SK-N-SH (cell line): ENCODE results near the gene PGP. TPM values are rescaled to one million over a fixed set of nuclear protein-coding genes. Genes with fewer than 3 reads are reported as not detected.

Experiments used
- CTCF ChIA-PET: fragments of 300-600, 350-600 bp; formaldehyde crosslinking; extraction: SDS; loops from one replicate; lab custom pipeline; 2021; lab: Yijun Ruan, JAX
- POLR2A ChIA-PET: fragments of 350-600 bp; sonication (Branson Sonifier 250); formaldehyde crosslinking; extraction: SDS; loops from one replicate; lab custom pipeline; 2020; ENCODE audit warnings: antibody characterized with exemption, inconsistent platforms; lab: Yijun Ruan, JAX
- DNase-seq: peaks from one replicate; pipeline ENCODE4 v3.0.0; 2012
- H2AFZ ChIP-seq: fragments of 200-600 bp; sonication (generic); 2 replicates; pipeline ENCODE4 v1.8.1; 2016; ENCODE audit warnings: antibody characterized with exemption, mild to moderate bottlenecking, low read depth
- H3F3A ChIP-seq: fragments of 200-600 bp; sonication (generic); replicated peaks from 2 replicates; pipeline ENCODE3; 2016; ENCODE audit warnings: antibody characterized with exemption, mild to moderate bottlenecking; ENCODE audit not compliant: insufficient read depth
- H3K27ac ChIP-seq, 2 experiments: fragments of 200-500 bp in 1 of 2; fragments of 200-600 bp in 1 of 2; sonication (Bioruptor generic) in 1 of 2; sonication (generic), shearing (Covaris generic) in 1 of 2; 2 replicates each; pipeline versions ENCODE4 v1.5.1 to v1.6.1; 2014 to 2016; ENCODE audit warnings: low read depth in 2 of 2, inconsistent platforms in 1 of 2, low read length in 1 of 2, mild to moderate bottlenecking in 1 of 2, mixed read lengths in 1 of 2
- H3K27me3 ChIP-seq: fragments of 200-600 bp; sonication (generic), shearing (Covaris generic); 2 replicates; pipeline ENCODE4 v1.6.1; 2016; ENCODE audit warnings: mixed run types; ENCODE audit not compliant: insufficient read depth
- H3K36me3 ChIP-seq, 2 experiments: fragments of 200-500 bp in 1 of 2; fragments of 200-600 bp in 1 of 2; sonication (Bioruptor generic) in 1 of 2; sonication (generic) in 1 of 2; replicated peaks in 1 of 2; 2 replicates each; pipeline versions ENCODE3 to v1.5.1; 2014 to 2016; ENCODE audit warnings: low read length in 1 of 2, mild to moderate bottlenecking in 1 of 2; ENCODE audit not compliant: insufficient read depth in 2 of 2, control insufficient read depth in 1 of 2
- H3K4me1 ChIP-seq, 2 experiments: fragments of 200-500 bp in 1 of 2; fragments of 200-600 bp in 1 of 2; sonication (Bioruptor generic) in 1 of 2; sonication (generic), shearing (Covaris generic) in 1 of 2; 2 replicates each; pipeline versions ENCODE4 v1.5.1 to v1.6.1; 2014 to 2016; ENCODE audit warnings: low read depth in 1 of 2, low read length in 1 of 2, mixed run types in 1 of 2; ENCODE audit not compliant: insufficient read depth in 2 of 2, control insufficient read depth in 1 of 2
- H3K4me2 ChIP-seq: fragments of 200-600 bp; sonication (generic), shearing (Covaris generic); 2 replicates; pipeline ENCODE4 v1.6.1; 2017; ENCODE audit warnings: mixed run types
- H3K4me3 ChIP-seq, 2 experiments: fragments of 200-500 bp in 1 of 2; fragments of 200-600 bp in 1 of 2; sonication (Bioruptor generic) in 1 of 2; sonication (generic), shearing (Covaris generic) in 1 of 2; 2 replicates each; pipeline versions ENCODE4 v1.5.1 to v1.8.1; 2014 to 2016; ENCODE audit warnings: low read depth in 2 of 2, inconsistent platforms in 1 of 2, low read length in 1 of 2, mild to moderate bottlenecking in 1 of 2, mixed read lengths in 1 of 2, moderate library complexity in 1 of 2
- H3K79me2 ChIP-seq: fragments of 200-600 bp; sonication (generic); 2 replicates; pipeline ENCODE4 v1.8.1; 2017; ENCODE audit warnings: mild to moderate bottlenecking; ENCODE audit not compliant: insufficient read depth
- H3K9ac ChIP-seq: fragments of 200-600 bp; sonication (generic); 2 replicates; pipeline ENCODE4 v1.6.1; 2017; ENCODE audit warnings: mixed run types
- H3K9me2 ChIP-seq: fragments of 200-600 bp; sonication (generic); 2 replicates; pipeline ENCODE4 v1.6.1; 2017; ENCODE audit warnings: mixed run types
- H3K9me3 ChIP-seq: fragments of 200-600 bp; sonication (generic); 2 replicates; pipeline ENCODE4 v1.6.1; 2017; ENCODE audit warnings: mixed run types, mild to moderate bottlenecking, moderate library complexity
- H4K20me1 ChIP-seq: fragments of 200-600 bp; sonication (generic); 2 replicates; pipeline ENCODE4 v1.6.1; 2017; ENCODE audit warnings: mild to moderate bottlenecking, mixed run types; ENCODE audit not compliant: insufficient read depth
- ELF1 ChIP-seq: IDR thresholded peaks from 2 replicates; pipeline ENCODE4 v1.4.0; 2012
- EZH2phosphoT487 ChIP-seq: fragments of 200-600 bp; sonication (generic); IDR thresholded peaks from 2 replicates; pipeline ENCODE4 v1.6.1; 2017; ENCODE audit warnings: low read depth, mixed run types, mild to moderate bottlenecking, antibody characterized with exemption, moderate library complexity, borderline replicate concordance
- FOSL2 ChIP-seq: IDR thresholded peaks from 2 replicates; pipeline ENCODE4 v1.4.0; 2012; ENCODE audit warnings: low read depth, mild to moderate bottlenecking, moderate library complexity, borderline replicate concordance
- FOXJ3 ChIP-seq: sonication (generic); formaldehyde crosslinking; IDR thresholded peaks from 2 replicates; pipeline ENCODE4 v1.5.1; 2020; ENCODE audit warnings: mild to moderate bottlenecking, missing genetic modification reagents
- MEF2A ChIP-seq: IDR thresholded peaks from 2 replicates; pipeline ENCODE4 v1.4.0; 2012; ENCODE audit warnings: low read depth, borderline replicate concordance
- MXI1 ChIP-seq: IDR thresholded peaks from 2 replicates; pipeline ENCODE4 v1.6.1; 2012; ENCODE audit warnings: mild to moderate bottlenecking, low read depth, low read length, improper control_type of control experiment
- NFIC ChIP-seq: IDR thresholded peaks from 2 replicates; pipeline ENCODE4 v1.4.0; 2012; ENCODE audit warnings: borderline replicate concordance
- NRF1 ChIP-seq: IDR thresholded peaks from 2 replicates; pipeline ENCODE4 v1.6.1; 2012; ENCODE audit warnings: low read depth, mild to moderate bottlenecking, low read length
- PBX3 ChIP-seq: IDR thresholded peaks from 2 replicates; pipeline ENCODE4; 2012
- POLR2AphosphoS5 ChIP-seq: IDR thresholded peaks from 2 replicates; pipeline ENCODE4 v1.6.1; 2012; ENCODE audit warnings: low read depth, low read length
- REST ChIP-seq: IDR thresholded peaks from 2 replicates; pipeline ENCODE4 v1.6.1; 2012; ENCODE audit warnings: mild to moderate bottlenecking, low read depth, low read length, moderate library complexity
- RXRA ChIP-seq: IDR thresholded peaks from 2 replicates; pipeline ENCODE4 v1.4.0; 2012; ENCODE audit warnings: low read depth, mild to moderate bottlenecking, borderline replicate concordance
- SIN3A ChIP-seq: IDR thresholded peaks from 2 replicates; pipeline ENCODE4 v1.6.1; 2012; ENCODE audit warnings: low read depth, mild to moderate bottlenecking, low read length, moderate library complexity, borderline replicate concordance
- SMC3 ChIP-seq: IDR thresholded peaks from 2 replicates; pipeline ENCODE4 v1.6.1; 2012; ENCODE audit warnings: low read depth, low read length, improper control_type of control experiment
- TEAD4 ChIP-seq: IDR thresholded peaks from 2 replicates; pipeline ENCODE4 v1.4.0; 2012; ENCODE audit warnings: mild to moderate bottlenecking, borderline replicate concordance; ENCODE audit not compliant: insufficient read depth
- YY1 ChIP-seq: IDR thresholded peaks from 2 replicates; pipeline ENCODE4 v1.4.0; 2012; ENCODE audit warnings: low read depth, mild to moderate bottlenecking
- ZBTB33 ChIP-seq: IDR thresholded peaks from 2 replicates; pipeline ENCODE4 v1.4.0; 2012; ENCODE audit warnings: low read depth, borderline replicate concordance
- WGBS: methylation state at CpG from one replicate; pipeline ENCODE4 v1.1.6; 2017; ENCODE audit warnings: low lambda C conversion rate; 5-methylcytosine and 5-hydroxymethylcytosine counted together
- polyA plus RNA-seq, 3 experiments: library from polyadenylated mRNA; depleted of rRNA; stranded (reverse); fragments of >200 nt; gene quantifications; 2 replicates each; pipeline ENCODE4 v1.2.3, GENCODE V29; 2012
- TF ChIP-seq, protein P1 (sequence below): fragments of 150-350 bp; IDR thresholded peaks from 2 replicates; pipeline ENCODE4 v1.6.1; 2017; ENCODE audit warnings: antibody characterized with exemption, low read length, low read depth, borderline replicate concordance

Gene PGP
- polyA plus RNA-seq, 1 of the 3 experiments (the other 2 are of a cell fraction): 10.3 TPM

DNA sequence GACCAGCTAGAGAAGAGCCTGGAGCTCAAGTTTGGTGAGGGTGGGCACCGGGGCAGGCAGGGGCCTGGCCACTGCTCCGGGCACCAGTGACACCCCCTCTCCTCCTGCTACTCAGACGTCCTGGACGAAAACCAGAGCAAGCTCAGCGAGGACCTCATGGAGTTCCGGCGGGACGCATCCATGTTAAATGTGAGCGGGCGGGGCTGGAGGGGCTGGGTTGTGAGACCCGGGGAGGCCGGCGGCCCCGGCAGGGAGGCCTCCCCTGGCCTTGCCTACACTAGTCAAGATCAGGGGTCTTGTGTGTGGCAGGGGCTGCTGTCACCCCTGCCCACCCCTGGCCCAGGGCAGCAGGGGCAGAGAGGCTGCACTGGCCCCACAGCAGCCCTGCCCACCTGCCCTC is 41.3 kb downstream of the PGP start:
- Histone ChIP-seq H3K9ac (no peak overlapping the region), H3K9me2 (no peaks in the 10 kb centered on the region), H3K27ac (no peak overlapping the region), H2AFZ (no peak overlapping the region), H4K20me1 (no peaks in the 10 kb centered on the region), H3F3A (no peaks in the 10 kb centered on the region), H3K4me1 (no peaks in the 10 kb centered on the region), H3K4me3 (no peak overlapping the region), H3K79me2 (no peaks in the 10 kb centered on the region), H3K27me3 (no peaks in the 10 kb centered on the region), H3K4me2 (no peak overlapping the region), H3K9me3 (no peaks in the 10 kb centered on the region), H3K36me3 (peaks cover 0 to 76% of the 10 kb centered on the region in 2 experiments)
- CTCF ChIA-PET: interaction anchor here (1.5 kb wide), 1 partner anchor 21 kb away, joined by 3 read pairs; no protein-coding TSS in a partner anchor
- 70% methylated on average over 2 of the region's 14 CpGs for WGBS
- DNase-seq: no peak
- POLR2A ChIA-PET: no interaction called here
- TF ChIP-seq MXI1 (no peak), PBX3 (no peak), POLR2AphosphoS5 (no peak), ELF1 (no peak), RXRA (no peak), SIN3A (no peak)
- TF ChIP-seq, protein P1, sequence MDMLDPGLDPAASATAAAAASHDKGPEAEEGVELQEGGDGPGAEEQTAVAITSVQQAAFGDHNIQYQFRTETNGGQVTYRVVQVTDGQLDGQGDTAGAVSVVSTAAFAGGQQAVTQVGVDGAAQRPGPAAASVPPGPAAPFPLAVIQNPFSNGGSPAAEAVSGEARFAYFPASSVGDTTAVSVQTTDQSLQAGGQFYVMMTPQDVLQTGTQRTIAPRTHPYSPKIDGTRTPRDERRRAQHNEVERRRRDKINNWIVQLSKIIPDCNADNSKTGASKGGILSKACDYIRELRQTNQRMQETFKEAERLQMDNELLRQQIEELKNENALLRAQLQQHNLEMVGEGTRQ: no peak

DNA sequence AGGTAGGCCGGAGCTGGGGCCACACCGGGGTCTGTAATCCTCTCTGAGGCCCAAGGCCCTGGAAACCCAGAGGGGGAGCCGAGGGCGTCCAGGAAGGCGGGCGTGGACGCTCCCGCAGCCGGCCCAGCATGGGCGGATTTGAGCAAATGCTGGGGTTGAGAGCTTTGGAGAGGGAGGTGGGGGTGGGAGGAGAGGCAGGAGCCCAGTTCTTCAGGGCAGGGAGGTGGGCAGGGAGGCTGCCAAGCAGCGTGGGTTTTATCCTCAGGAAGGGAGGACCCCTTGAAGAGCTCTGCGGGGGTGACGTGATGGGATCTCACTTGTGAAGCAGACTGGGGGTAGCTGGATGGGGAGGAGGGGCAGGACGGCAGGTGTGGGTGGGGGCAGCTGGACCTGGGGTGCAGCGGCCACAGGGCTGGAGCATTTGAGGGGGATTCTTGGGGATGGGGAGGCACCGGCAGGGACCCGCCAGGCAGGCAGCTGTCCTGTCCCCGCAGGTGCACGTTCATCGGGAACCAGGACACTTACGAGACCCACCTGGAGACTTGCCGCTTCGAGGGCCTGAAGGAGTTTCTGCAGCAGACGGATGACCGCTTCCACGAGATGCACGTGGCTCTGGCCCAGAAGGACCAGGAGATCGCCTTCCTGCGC is 41.8 kb downstream of the PGP start:
- Histone ChIP-seq H3K36me3 (peaks cover 0 to 76% of the 10 kb centered on the region in 2 experiments), H4K20me1 (0 out of 2 replicates have a peak, but pooled peaks cover 1% of the 10 kb centered on the region), H3K4me1 (no peaks in the 10 kb centered on the region), H3K79me2 (no peaks in the 10 kb centered on the region), H3F3A (no peaks in the 10 kb centered on the region), H3K27me3 (no peaks in the 10 kb centered on the region), H3K4me2 (no peak overlapping the region), H3K9me3 (no peaks in the 10 kb centered on the region), H3K9me2 (no peaks in the 10 kb centered on the region), H3K9ac (no peak overlapping the region), H2AFZ (no peak overlapping the region), H3K27ac (no peak overlapping the region), H3K4me3 (no peak overlapping the region)
- 95% methylated on average over 24 of the region's 29 CpGs for WGBS
- ChIA-PET POLR2A (no interaction called here), CTCF (interaction anchor here (1.5 kb wide), 1 partner anchor 21 kb away, joined by 3 read pairs; no protein-coding TSS in a partner anchor)
- DNase-seq: no peak
- TF ChIP-seq PBX3 (no peak), MEF2A (no peak), YY1 (no peak), SMC3 (no peak), NRF1 (no peak), FOSL2 (no peak), EZH2phosphoT487 (no peak), REST (no peak), MXI1 (no peak), ZBTB33 (no peak), TEAD4 (no peak), NFIC (no peak), FOXJ3 (CRISPR knock-in tag) (no peak)
